ENCODE results near the gene DCN.

GRCh38 chr12:91230841-91231240 is 48.2 kb upstream of the DCN start:
- TF ChIP-seq, protein P1, sequence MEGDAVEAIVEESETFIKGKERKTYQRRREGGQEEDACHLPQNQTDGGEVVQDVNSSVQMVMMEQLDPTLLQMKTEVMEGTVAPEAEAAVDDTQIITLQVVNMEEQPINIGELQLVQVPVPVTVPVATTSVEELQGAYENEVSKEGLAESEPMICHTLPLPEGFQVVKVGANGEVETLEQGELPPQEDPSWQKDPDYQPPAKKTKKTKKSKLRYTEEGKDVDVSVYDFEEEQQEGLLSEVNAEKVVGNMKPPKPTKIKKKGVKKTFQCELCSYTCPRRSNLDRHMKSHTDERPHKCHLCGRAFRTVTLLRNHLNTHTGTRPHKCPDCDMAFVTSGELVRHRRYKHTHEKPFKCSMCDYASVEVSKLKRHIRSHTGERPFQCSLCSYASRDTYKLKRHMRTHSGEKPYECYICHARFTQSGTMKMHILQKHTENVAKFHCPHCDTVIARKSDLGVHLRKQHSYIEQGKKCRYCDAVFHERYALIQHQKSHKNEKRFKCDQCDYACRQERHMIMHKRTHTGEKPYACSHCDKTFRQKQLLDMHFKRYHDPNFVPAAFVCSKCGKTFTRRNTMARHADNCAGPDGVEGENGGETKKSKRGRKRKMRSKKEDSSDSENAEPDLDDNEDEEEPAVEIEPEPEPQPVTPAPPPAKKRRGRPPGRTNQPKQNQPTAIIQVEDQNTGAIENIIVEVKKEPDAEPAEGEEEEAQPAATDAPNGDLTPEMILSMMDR (IDR thresholded peaks at IDR 0.05): no peak
- TF ChIP-seq EP300 (IDR thresholded peaks at IDR 0.05) (no peak), POLR2A (IDR thresholded peaks at IDR 0.05) (no peak), POLR2AphosphoS5 (IDR thresholded peaks at IDR 0.05) (no peak)
